ENCODE results near the gene VWA5B1.

VWA5B1 gene

GRCh38 chr1:20312818-20313217 lies 22.1 kb downstream of the VWA5B1 start:
- no peak for TF ChIP-seq CTCF (IDR thresholded peaks at IDR 0.05)
- peaks cover 26% of the 10 kb centered on the region for H3K27me3 Mint-ChIP-seq (ENCODE audit: low read depth, poor library complexity)
- H3K27ac Mint-ChIP-seq: no peak overlapping the region
- no peak overlapping the region for H3K4me3 Mint-ChIP-seq
- H3K4me1 Mint-ChIP-seq: no peaks in the 10 kb centered on the region
- H3K36me3 Mint-ChIP-seq (ENCODE audit: low read depth): no peaks in the 10 kb centered on the region
- DNase-seq: no peak
- no peaks in the 10 kb centered on the region for H3K9me3 Mint-ChIP-seq

- Mint-ChIP-seq H3K9me3 (no peaks in the 10 kb centered on the region), H3K36me3 (ENCODE audit: low read depth) (no peaks in the 10 kb centered on the region), H3K27ac (no peak overlapping the region), H3K27me3 (ENCODE audit: low read depth, poor library complexity) (peaks cover 29% of the 10 kb centered on the region), H3K4me3 (no peak overlapping the region), H3K4me1 (peaks cover 11% of the 10 kb centered on the region)
- no peak for DNase-seq
- TF ChIP-seq CTCF (IDR thresholded peaks at IDR 0.05): no peak
Observed at GRCh38 chr1:20317471-20317870, 26.8 kb downstream of the VWA5B1 start.

- no peak overlapping the region for H3K27ac Mint-ChIP-seq
- DNase-seq: no peak
- no peaks in the 10 kb centered on the region for H3K9me3 Mint-ChIP-seq
- no peak for TF ChIP-seq CTCF (IDR thresholded peaks at IDR 0.05)
- H3K4me3 Mint-ChIP-seq: no peak overlapping the region
- peaks cover 13% of the 10 kb centered on the region for H3K4me1 Mint-ChIP-seq
- no peaks in the 10 kb centered on the region for H3K36me3 Mint-ChIP-seq (ENCODE audit: low read depth)
- H3K27me3 Mint-ChIP-seq (ENCODE audit: low read depth, poor library complexity): peaks cover 38% of the 10 kb centered on the region
Observed at GRCh38 chr1:20318521-20318920, 27.8 kb downstream of the VWA5B1 start.

GRCh38 chr1:20318971-20319370 lies 28.3 kb downstream of the VWA5B1 start:
- DNase-seq: no peak
- no peak for TF ChIP-seq CTCF (IDR thresholded peaks at IDR 0.05)
- no peaks in the 10 kb centered on the region for H3K9me3 Mint-ChIP-seq

GRCh38 chr1:20319456-20320220 lies 29.0 kb downstream of the VWA5B1 start:
- TF ChIP-seq CTCF (IDR thresholded peaks at IDR 0.05): no peak
- Mint-ChIP-seq H3K9me3 (no peaks in the 10 kb centered on the region), H3K4me1 (peaks cover 13% of the 10 kb centered on the region), H3K27me3 (ENCODE audit: low read depth, poor library complexity) (peaks cover 44% of the 10 kb centered on the region), H3K4me3 (no peak overlapping the region), H3K27ac (no peak overlapping the region), H3K36me3 (ENCODE audit: low read depth) (no peaks in the 10 kb centered on the region)
- DNase-seq: no peak

More at GRCh38 chr1:20318971-20319370, 28.3 kb downstream of the VWA5B1 start:
- no peak overlapping the region for H3K27ac Mint-ChIP-seq
- H3K36me3 Mint-ChIP-seq (ENCODE audit: low read depth): no peaks in the 10 kb centered on the region
- peaks cover 13% of the 10 kb centered on the region for H3K4me1 Mint-ChIP-seq
- H3K4me3 Mint-ChIP-seq: no peak overlapping the region
- peaks cover 37% of the 10 kb centered on the region for H3K27me3 Mint-ChIP-seq (ENCODE audit: low read depth, poor library complexity)

GRCh38 chr1:20320704-20321103 lies 30.0 kb downstream of the VWA5B1 start:
- H3K4me1 Mint-ChIP-seq: peaks cover 15% of the 10 kb centered on the region
- H3K9me3 Mint-ChIP-seq: no peaks in the 10 kb centered on the region
- no peak for TF ChIP-seq CTCF (IDR thresholded peaks at IDR 0.05)
- DNase-seq: no peak
- H3K27me3 Mint-ChIP-seq (ENCODE audit: low read depth, poor library complexity): peaks cover 50% of the 10 kb centered on the region
- H3K4me3 Mint-ChIP-seq: no peak overlapping the region
- H3K27ac Mint-ChIP-seq: no peak overlapping the region
- no peaks in the 10 kb centered on the region for H3K36me3 Mint-ChIP-seq (ENCODE audit: low read depth)

All from nephron progenitor cell (in vitro differentiated cells).